Lower leg skin (tissue), 4 donors: ENCODE measurements around the gene SLC6A7. TPM values are rescaled to one million over a fixed set of nuclear protein-coding genes. Genes with fewer than 3 reads are reported as not detected.
A peak's percentile ranks its signal among the peaks of the same experiment; 100 is the strongest.

Source experiments
- DNase-seq, 2 donors: peaks; one replicate each; pipeline ENCODE4 v3.0.0-alpha.2; 2019; ENCODE audit warnings: low spot score in 2 of 2
- H3K4me3 ChIP-seq: fragments of 200-600 bp; sonication (generic); 2 replicates; pipeline ENCODE4 v1.5.1; 2017; ENCODE audit warnings: mild to moderate bottlenecking, low read depth; ENCODE audit not compliant: poor library complexity, severe bottlenecking
- POLR2A ChIP-seq, 2 donors: fragments of 450-650 bp; IDR thresholded peaks; one replicate each; pipeline ENCODE4 v1.6.1; 2016 to 2017; ENCODE audit warnings: antibody characterized with exemption in 2 of 2, mild to moderate bottlenecking in 1 of 2, moderate library complexity in 1 of 2
- WGBS, 2 donors: methylation state at CpG; one replicate each; pipeline ENCODE4 v1.1.5; 2018; 5-methylcytosine and 5-hydroxymethylcytosine counted together
- intact Hi-C: fragments of 100-400 bp; cut with DNase I; formaldehyde crosslinking; loops from one replicate; pipeline ENCODE4 v1.15.0; 2023; ENCODE audit warnings: low total_unique reads
- total RNA-seq, 4 donors: library from RNA; depleted of rRNA; stranded (reverse); fragments of >200 nt; gene quantifications; one replicate each; pipeline ENCODE4 v1.1.0, GENCODE V29; 2016
- TF ChIP-seq, protein P1 (sequence below), 3 donors: fragments of 450-650 bp; IDR thresholded peaks; one replicate each; pipeline ENCODE4 v1.5.1; 2016; ENCODE audit warnings: antibody characterized with exemption in 3 of 3, mild to moderate bottlenecking in 3 of 3, moderate library complexity in 2 of 3

Gene SLC6A7
- total RNA-seq, 4 donors from 2014 or later, result 0.88 TPM; not detected in 3

DNA sequence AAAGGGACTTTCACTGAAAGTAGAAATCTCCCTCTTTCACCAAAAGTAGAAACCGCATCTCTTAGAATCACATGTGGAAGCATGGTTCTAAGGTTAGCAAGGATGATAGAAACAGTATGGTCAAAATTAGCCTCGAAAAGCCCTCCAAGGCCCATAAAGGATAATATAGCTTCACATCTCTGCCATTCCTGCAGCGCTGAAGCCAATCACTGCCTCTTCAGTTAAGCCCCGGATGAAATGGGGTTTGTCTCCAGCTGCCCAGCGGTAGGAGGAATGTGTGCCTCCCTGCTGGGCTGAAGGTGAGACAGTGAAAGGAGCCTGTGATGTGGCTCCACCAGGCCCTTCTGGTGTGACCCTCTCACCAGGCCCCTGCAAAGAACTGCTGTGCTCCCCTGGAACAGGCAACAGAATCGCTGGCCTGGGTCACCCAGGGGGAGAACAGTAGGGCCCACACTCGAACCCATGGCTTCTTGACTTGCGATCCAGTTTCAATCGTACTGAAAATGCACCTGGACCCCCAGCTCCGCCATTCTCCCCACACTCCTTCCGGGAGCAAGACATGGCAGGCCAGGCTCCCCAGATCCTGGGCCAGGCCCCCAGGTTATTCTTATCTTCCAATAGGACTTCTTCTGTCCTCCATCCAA lies 52.5 kb downstream of the SLC6A7 start:
- H3K4me3 ChIP-seq, result no peak overlapping the region
- WGBS, 2 donors, result 93% methylated on average over 11 of the region's 11 CpGs
- TF ChIP-seq POLR2A (IDR thresholded peaks at IDR 0.05), result no peak
- TF ChIP-seq, protein P1, sequence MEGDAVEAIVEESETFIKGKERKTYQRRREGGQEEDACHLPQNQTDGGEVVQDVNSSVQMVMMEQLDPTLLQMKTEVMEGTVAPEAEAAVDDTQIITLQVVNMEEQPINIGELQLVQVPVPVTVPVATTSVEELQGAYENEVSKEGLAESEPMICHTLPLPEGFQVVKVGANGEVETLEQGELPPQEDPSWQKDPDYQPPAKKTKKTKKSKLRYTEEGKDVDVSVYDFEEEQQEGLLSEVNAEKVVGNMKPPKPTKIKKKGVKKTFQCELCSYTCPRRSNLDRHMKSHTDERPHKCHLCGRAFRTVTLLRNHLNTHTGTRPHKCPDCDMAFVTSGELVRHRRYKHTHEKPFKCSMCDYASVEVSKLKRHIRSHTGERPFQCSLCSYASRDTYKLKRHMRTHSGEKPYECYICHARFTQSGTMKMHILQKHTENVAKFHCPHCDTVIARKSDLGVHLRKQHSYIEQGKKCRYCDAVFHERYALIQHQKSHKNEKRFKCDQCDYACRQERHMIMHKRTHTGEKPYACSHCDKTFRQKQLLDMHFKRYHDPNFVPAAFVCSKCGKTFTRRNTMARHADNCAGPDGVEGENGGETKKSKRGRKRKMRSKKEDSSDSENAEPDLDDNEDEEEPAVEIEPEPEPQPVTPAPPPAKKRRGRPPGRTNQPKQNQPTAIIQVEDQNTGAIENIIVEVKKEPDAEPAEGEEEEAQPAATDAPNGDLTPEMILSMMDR (IDR thresholded peaks at IDR 0.05), result no peak
- intact Hi-C loops, result no loop called here
- no peak for DNase-seq

DNA sequence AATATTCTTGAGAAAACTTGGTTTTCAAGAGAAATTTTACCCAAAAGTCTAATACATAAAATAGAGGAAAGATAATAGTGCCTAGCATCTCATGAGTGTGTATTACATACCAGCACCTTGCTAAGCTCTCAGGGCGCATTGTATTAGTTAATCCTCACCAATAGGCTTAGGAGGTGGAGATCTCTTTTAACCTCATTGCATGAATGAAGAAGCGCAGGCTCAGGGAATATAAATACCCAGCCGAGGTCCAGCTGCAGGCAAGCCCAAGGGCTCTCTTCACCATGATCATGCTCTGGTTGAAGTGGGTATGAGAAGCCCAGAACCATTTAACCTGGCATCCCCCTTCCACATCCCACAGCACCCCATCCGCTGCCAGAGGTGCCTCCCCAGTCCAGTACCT lies 53.7 kb downstream of the SLC6A7 start:
- no peak overlapping the region for H3K4me3 ChIP-seq
- TF ChIP-seq, protein P1 (IDR thresholded peaks at IDR 0.05), result no peak
- TF ChIP-seq POLR2A (IDR thresholded peaks at IDR 0.05), result no peak
- DNase-seq, result no peak
- WGBS, 2 donors, result 62 to 85% methylated on average over 4 of the region's 4 CpGs
- intact Hi-C loops, result no loop called here

DNA sequence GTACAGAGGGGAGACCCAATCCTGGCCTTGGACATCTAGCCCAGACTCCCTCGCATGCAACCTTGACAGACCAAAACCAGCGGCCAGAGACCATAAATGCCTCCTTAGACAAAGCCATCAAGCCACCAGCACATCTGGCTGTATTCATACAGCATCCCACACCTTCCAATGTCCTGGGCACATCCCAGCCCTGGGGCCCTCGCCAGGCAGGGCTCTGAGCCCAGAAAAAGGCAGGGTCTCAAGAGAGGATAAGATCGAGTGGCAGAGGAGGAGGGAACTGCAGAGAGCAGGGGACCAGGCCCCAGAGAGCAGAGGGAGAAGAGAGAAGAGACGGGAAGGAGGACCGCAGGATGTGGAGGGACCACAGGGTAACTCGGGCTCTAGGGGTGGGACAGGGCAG lies 54.3 kb downstream of the SLC6A7 start:
- no peak for DNase-seq
- H3K4me3 ChIP-seq, result no peak overlapping the region
- TF ChIP-seq, protein P1 (IDR thresholded peaks at IDR 0.05), result no peak
- TF ChIP-seq POLR2A (IDR thresholded peaks at IDR 0.05), result no peak
- intact Hi-C loops, result no loop called here
- 66 to 76% methylated on average over 7 of the region's 7 CpGs for WGBS, 2 donors

DNA sequence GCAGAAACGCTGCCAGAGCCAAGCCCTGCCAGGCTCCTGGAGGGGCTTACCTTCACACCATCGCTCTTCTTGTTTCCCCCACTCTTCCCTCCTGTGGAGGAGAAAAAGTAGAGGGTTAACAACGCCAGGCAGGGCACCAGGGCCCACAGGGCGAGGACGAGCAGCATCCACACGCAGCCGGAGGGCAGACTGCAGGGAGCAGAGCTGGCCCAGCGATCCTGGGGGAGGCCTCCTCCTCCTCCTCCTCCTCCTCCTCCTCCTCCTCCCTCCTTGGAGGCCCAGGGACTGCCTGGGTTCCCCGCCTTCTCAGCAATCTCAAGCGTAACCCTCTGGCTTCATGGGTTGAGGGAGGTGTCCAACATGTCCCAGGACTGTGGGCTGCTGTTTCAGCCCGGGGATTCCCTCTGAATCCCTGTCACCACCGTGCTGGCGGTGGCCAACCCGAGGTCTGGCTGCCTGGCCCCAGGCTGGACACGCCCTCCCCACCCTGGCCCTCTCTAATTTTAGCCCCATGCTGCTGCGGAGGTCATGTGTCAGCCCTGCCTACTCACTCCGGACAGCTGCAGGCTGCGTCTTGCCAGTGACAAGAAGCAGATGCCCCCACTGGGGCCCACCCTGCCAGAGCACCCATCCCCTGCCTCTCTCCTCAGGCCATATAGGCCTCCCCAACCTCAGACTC lies 55.4 kb downstream of the SLC6A7 start:
- DNase-seq, result peak in 1 of 2 donors; percentile 22
- WGBS, 2 donors, result 51 to 65% methylated on average over 16 to 18 of the region's 18 CpGs
- intact Hi-C loops, result no loop called here
- no peak overlapping the region for H3K4me3 ChIP-seq
- TF ChIP-seq POLR2A (IDR thresholded peaks at IDR 0.05), result no peak
- TF ChIP-seq, protein P1 (IDR thresholded peaks at IDR 0.05), result no peak

DNA sequence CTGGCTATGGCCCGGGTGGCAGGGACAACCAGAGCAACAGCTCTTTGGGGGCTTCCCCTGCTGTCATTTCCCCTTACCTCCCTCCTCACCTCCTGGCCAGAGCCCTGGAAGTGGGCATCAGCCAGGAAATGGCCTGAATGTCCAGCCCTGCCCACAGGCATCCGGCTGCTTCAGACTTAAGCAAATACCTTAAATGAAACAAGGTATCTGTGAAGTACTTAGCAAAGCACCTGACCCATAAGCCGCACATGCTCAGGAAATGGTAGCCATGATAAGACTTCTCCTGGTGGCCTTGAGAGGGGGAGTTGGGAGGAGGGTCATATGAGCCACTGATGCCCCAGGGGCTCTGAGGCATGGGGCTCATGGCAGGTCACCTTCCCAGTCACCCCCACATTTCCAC lies 55.9 kb downstream of the SLC6A7 start:
- no peak for DNase-seq
- intact Hi-C loops, result no loop called here
- WGBS, 2 donors, result 75 to 81% methylated on average over 3 of the region's 3 CpGs
- no peak for TF ChIP-seq POLR2A (IDR thresholded peaks at IDR 0.05)
- TF ChIP-seq, protein P1 (IDR thresholded peaks at IDR 0.05), result no peak
- no peak overlapping the region for H3K4me3 ChIP-seq
